ENCODE data around the gene SUMO2. TPM values are rescaled to one million over a fixed set of nuclear protein-coding genes. Genes with fewer than 3 reads are reported as not detected.
"Not testable (repeated sequence)": the region's sequence is repeated elsewhere in the genome, so short reads cannot be mapped to it uniquely, and the experiment has no call there.

Gene SUMO2
- total RNA-seq, 2 experiments from 2014 or later: 506 to 525 TPM

DNA sequence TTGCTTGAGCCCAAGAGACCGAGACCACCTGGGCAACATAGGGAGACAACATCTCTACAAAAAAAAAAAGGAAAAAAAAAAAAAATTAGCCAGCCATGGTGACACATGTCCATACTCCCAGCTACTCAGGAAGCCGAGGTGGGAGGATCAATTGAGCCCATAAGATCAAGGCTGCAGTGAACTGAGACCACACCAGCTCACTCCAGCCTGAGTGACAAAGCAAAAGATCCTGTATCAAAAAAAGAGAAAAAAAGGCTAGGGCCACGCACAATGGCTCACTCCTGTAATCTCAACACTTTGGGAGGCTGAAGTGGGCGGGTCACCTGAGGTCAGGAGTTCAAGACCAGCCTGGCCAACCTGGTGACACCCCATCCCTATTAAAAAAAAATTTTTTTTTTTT lies 13.8 kb downstream of the SUMO2 start:
- TF ChIP-seq CTCF (IDR thresholded peaks at IDR 0.05): no peak
- H3K27ac Mint-ChIP-seq: peak overlapping the region; percentile 20
- H3K4me1 Mint-ChIP-seq (ENCODE audit: low read depth): peaks cover 17% of the 10 kb centered on the region
- CTCF ChIA-PET: interaction anchor here (1.3 to 9.1 kb wide), 4 partner anchors 10 to 53 kb away, joined by 3 to 90 read pairs (median 32); no protein-coding TSS in a partner anchor
- ATAC-seq (no peak), DNase-seq (no peak)
- intact Hi-C loops (cut with micrococcal nuclease): no loop called here
- no peak overlapping the region for H3K4me3 Mint-ChIP-seq
- H3K36me3 Mint-ChIP-seq (ENCODE audit: low read depth): peaks cover 30% of the 10 kb centered on the region
- POLR2A ChIA-PET: interaction anchor here (1.0 to 1.1 kb wide), 2 partner anchors 15 to 55 kb away, joined by 4 to 5 read pairs; partner anchors contain the start of gene JPT1
- no peaks in the 10 kb centered on the region for H3K27me3 Mint-ChIP-seq
- no peaks in the 10 kb centered on the region for H3K9me3 Mint-ChIP-seq

DNA sequence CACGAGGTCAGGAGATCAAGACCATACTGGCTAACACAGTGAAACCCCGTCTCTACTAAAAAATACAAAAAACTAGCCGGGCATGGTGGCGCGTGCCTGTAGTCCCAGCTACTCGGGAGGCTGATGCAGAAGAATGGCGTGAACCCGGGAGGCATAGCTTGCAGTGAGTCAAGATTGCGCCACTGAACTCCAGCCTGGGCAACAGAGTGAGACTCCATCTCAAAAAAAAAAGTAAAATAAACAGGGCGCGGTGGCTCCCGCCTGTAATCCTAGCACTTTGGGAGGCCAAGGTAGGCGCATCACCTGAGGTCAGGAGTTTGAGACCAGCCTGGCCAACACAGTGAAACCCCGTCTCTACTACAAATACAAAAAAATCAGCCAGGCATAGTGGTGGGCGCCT lies 18.2 kb downstream of the SUMO2 start:
- ChIA-PET POLR2A (interaction anchor here (0.7 kb wide), 1 partner anchor 50 kb away, joined by 4 read pairs; no protein-coding TSS in a partner anchor), CTCF (interaction anchor here (9.1 kb wide), 1 partner anchor 49 kb away, joined by 90 read pairs; no protein-coding TSS in a partner anchor)
- H3K4me1 Mint-ChIP-seq (ENCODE audit: low read depth); H3K9me3 Mint-ChIP-seq; H3K4me3 Mint-ChIP-seq; ATAC-seq; intact Hi-C loops (cut with micrococcal nuclease); H3K27ac Mint-ChIP-seq; H3K27me3 Mint-ChIP-seq; DNase-seq: not testable (repeated sequence)
- H3K36me3 Mint-ChIP-seq (ENCODE audit: low read depth): peaks cover 13% of the 10 kb centered on the region

GRCh38 chr17:75163074-75163473 lies 19.7 kb downstream of the SUMO2 start:
- ATAC-seq (no peak), DNase-seq (no peak)
- no peak for TF ChIP-seq CTCF (IDR thresholded peaks at IDR 0.05)
- ChIA-PET CTCF (interaction anchor here (1.2 to 1.9 kb wide), 4 partner anchors 9 to 49 kb away, joined by 3 to 7 read pairs (median 4); partner anchors contain the start of gene NT5C), POLR2A (interaction anchor here (1.1 to 1.2 kb wide), 2 partner anchors 9 to 18 kb away, joined by 3 to 5 read pairs; partner anchors contain the start of gene JPT1)
- Mint-ChIP-seq H3K4me3 (no peak overlapping the region), H3K4me1 (ENCODE audit: low read depth) (peaks cover 6% of the 10 kb centered on the region), H3K27me3 (no peaks in the 10 kb centered on the region), H3K27ac (no peak overlapping the region), H3K9me3 (no peaks in the 10 kb centered on the region), H3K36me3 (ENCODE audit: low read depth) (peaks cover 13% of the 10 kb centered on the region)
- intact Hi-C loops (cut with micrococcal nuclease): no loop called here

- no peaks in the 10 kb centered on the region for H3K9me3 Mint-ChIP-seq
- no peak overlapping the region for H3K27ac Mint-ChIP-seq
- H3K4me1 Mint-ChIP-seq (ENCODE audit: low read depth): peaks cover 10% of the 10 kb centered on the region
- POLR2A ChIA-PET: interaction anchor here (1.5 kb wide), 1 partner anchor 13 kb away, joined by 6 read pairs; no protein-coding TSS in a partner anchor
- H3K36me3 Mint-ChIP-seq (ENCODE audit: low read depth): peaks cover 4% of the 10 kb centered on the region
- H3K4me3 Mint-ChIP-seq: no peak overlapping the region
- no peak for DNase-seq
- no peaks in the 10 kb centered on the region for H3K27me3 Mint-ChIP-seq
- TF ChIP-seq CTCF (IDR thresholded peaks at IDR 0.05): no peak
- ATAC-seq: no peak
- CTCF ChIA-PET: interaction anchor here (1.1 to 2.3 kb wide), 4 partner anchors 12 to 46 kb away, joined by 3 to 6 read pairs (median 5); no protein-coding TSS in a partner anchor
- intact Hi-C loops (cut with micrococcal nuclease): no loop called here
These were observed 22.5 kb downstream of the SUMO2 start for GRCh38 chr17:75160211-75160610.

GRCh38 chr17:75159196-75160031 lies 23.3 kb downstream of the SUMO2 start:
- H3K27ac Mint-ChIP-seq: no peak overlapping the region
- ChIA-PET CTCF (interaction anchor here (0.9 to 2.3 kb wide), 4 partner anchors 9 to 45 kb away, joined by 3 to 6 read pairs (median 4); no protein-coding TSS in a partner anchor), POLR2A (interaction anchor here (0.6 to 1.5 kb wide), 5 partner anchors 8 to 21 kb away, joined by 3 to 6 read pairs (median 4); no protein-coding TSS in a partner anchor)
- peaks cover 4% of the 10 kb centered on the region for H3K36me3 Mint-ChIP-seq (ENCODE audit: low read depth)
- ATAC-seq (no peak), DNase-seq (no peak)
- no peaks in the 10 kb centered on the region for H3K9me3 Mint-ChIP-seq
- no peaks in the 10 kb centered on the region for H3K27me3 Mint-ChIP-seq
- peaks cover 18% of the 10 kb centered on the region for H3K4me1 Mint-ChIP-seq (ENCODE audit: low read depth)
- intact Hi-C loops (cut with micrococcal nuclease): no loop called here
- no peak overlapping the region for H3K4me3 Mint-ChIP-seq
- no peak for TF ChIP-seq CTCF (IDR thresholded peaks at IDR 0.05)

DNA sequence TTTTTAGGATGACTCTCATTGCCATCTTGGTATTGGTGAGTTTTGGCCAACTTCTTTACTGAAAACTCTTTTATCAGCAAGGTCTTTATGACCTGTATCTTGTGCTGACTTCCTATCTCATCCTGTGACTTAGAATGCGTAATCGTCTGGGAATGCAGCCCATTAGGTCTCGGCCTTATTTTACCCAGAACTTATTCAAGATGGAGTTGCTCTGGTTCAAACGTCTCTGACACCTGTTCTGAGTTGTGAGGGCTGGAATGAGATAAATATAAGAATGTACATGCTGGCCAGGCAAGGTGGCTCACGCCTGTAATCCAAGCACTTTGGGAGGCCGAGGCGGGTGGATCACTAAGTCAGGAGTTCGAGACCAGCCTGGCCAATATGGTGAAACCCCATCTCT lies 24.3 kb downstream of the SUMO2 start:
- ChIA-PET CTCF (interaction anchor here (1.6 to 2.3 kb wide), 2 partner anchors 43 to 44 kb away, joined by 6 read pairs; no protein-coding TSS in a partner anchor), POLR2A (interaction anchor here (0.8 kb wide), 1 partner anchor 12 kb away, joined by 4 read pairs; no protein-coding TSS in a partner anchor)
- intact Hi-C loops (cut with micrococcal nuclease); H3K9me3 Mint-ChIP-seq; ATAC-seq; H3K36me3 Mint-ChIP-seq (ENCODE audit: low read depth); H3K27ac Mint-ChIP-seq; H3K27me3 Mint-ChIP-seq; DNase-seq; H3K4me3 Mint-ChIP-seq: not testable (repeated sequence)
- H3K4me1 Mint-ChIP-seq (ENCODE audit: low read depth): peaks cover 18% of the 10 kb centered on the region
